ENCODE data around the gene SNTB2.

The SNTB2 gene

DNA sequence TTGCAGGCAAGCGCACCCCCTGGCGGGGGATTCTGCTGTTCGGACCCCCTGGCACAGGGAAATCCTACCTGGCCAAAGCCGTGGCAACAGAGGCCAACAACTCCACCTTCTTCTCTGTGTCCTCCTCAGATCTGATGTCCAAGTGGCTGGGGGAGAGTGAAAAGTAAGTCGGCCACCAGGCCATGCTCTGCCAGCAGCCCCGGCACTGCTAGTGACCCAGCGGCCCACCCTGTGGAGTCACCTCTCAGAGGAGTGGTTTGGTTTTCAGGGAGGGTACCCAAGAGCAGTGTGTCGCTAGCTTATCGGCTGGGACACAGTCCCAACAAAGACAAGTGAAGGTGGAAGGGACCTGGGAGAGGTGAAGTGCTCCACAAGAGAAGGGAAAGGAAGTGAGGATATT is 132.4 kb downstream of the SNTB2 start:
- no peak for DNase-seq (ENCODE audit: low read depth)
- TF ChIP-seq, protein P1, sequence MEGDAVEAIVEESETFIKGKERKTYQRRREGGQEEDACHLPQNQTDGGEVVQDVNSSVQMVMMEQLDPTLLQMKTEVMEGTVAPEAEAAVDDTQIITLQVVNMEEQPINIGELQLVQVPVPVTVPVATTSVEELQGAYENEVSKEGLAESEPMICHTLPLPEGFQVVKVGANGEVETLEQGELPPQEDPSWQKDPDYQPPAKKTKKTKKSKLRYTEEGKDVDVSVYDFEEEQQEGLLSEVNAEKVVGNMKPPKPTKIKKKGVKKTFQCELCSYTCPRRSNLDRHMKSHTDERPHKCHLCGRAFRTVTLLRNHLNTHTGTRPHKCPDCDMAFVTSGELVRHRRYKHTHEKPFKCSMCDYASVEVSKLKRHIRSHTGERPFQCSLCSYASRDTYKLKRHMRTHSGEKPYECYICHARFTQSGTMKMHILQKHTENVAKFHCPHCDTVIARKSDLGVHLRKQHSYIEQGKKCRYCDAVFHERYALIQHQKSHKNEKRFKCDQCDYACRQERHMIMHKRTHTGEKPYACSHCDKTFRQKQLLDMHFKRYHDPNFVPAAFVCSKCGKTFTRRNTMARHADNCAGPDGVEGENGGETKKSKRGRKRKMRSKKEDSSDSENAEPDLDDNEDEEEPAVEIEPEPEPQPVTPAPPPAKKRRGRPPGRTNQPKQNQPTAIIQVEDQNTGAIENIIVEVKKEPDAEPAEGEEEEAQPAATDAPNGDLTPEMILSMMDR (IDR thresholded peaks at IDR 0.05; ENCODE audit: control insufficient read depth, insufficient read depth, low read depth, low read length, missing control alignments): no peak
- H3K4me3 ChIP-seq (ENCODE audit: control insufficient read depth, low read depth, low read length): no peak overlapping the region

DNA sequence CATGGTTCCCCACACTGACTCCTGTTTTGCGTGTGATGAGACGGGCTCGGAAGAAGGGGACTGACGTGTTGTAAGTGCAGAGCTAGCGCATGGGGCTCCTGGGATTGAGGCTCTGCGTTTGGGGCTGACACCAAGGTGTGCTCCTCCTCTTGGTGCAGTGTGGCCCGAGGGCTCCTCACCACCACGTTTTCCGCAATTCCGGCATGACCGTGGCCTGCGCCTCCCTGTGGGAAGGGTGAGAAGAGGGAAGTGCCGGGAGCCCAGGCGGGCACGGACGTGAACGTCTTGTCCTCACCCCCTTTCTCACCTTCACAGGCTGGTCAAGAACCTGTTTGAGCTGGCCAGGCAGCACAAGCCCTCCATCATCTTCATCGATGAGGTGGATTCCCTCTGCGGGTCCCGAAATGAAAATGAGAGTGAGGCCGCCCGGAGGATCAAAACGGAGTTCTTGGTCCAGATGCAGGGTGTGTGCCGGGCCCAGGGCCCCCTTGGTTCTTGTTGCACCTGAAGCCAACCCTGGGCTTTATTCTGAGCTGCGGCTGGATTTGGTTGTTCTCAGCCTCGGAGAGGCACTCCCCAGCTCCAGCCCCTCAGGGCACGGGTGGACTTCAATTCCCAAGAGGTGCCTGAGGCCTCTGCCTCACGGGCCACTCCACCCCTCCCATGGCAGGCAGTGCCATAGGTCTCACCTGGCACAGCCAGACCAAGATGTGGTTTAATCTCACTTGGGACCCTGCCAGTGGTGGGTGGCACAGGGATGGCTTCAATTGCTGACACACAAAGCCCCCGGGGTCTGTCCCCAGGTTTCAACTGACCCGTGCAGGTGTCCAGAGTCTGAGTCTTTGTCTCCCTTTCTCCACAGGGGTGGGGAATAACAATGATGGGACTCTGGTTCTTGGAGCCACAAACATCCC is 133.1 kb downstream of the SNTB2 start:
- no peak for DNase-seq (ENCODE audit: low read depth)
- TF ChIP-seq, protein P1 (IDR thresholded peaks at IDR 0.05; ENCODE audit: control insufficient read depth, insufficient read depth, low read depth, low read length, missing control alignments): no peak
- H3K4me3 ChIP-seq (ENCODE audit: control insufficient read depth, low read depth, low read length): no peak overlapping the region

DNA sequence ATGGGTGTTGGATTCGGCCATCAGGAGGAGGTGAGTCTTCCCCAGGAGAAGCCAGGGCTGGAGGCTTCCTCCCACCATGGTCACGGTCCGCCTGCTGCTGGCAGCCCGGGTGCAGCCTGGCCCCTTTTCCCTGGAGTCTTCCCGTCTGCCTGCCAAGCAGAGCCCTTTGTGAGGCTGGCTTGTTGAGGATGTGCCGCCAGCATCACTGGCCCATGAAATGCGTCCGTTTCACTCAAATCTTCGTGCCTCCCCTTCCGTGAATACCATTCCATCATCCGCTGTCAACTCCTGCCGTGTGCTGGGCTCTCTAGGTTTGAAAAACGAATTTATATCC is 133.7 kb downstream of the SNTB2 start:
- H3K4me3 ChIP-seq (ENCODE audit: control insufficient read depth, low read depth, low read length): no peak overlapping the region
- TF ChIP-seq, protein P1 (IDR thresholded peaks at IDR 0.05; ENCODE audit: control insufficient read depth, insufficient read depth, low read depth, low read length, missing control alignments): no peak

DNA sequence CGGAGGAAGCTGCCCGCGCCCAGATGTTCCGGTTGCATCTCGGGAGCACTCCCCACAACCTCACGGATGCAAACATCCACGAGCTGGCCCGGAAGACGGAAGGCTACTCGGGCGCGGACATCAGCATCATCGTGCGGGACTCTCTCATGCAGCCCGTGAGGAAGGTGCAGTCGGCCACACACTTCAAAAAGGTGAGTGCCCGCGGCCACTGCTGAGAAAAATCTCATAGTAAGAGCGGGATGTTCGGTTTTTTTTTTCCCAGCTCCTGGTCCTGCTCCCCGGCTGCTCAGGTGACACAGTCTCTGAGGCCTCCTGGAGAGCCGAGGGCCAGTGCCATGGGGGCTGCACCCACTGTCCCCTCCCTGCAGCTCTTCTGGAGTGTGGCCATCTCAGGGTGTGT is 134.1 kb downstream of the SNTB2 start:
- no peak overlapping the region for H3K4me3 ChIP-seq (ENCODE audit: control insufficient read depth, low read depth, low read length)
- DNase-seq (ENCODE audit: low read depth): no peak
- TF ChIP-seq, protein P1 (IDR thresholded peaks at IDR 0.05; ENCODE audit: control insufficient read depth, insufficient read depth, low read depth, low read length, missing control alignments): no peak

More for the DNA sequence above, 133.7 kb downstream of the SNTB2 start:
- DNase-seq (ENCODE audit: low read depth): no peak

DNA sequence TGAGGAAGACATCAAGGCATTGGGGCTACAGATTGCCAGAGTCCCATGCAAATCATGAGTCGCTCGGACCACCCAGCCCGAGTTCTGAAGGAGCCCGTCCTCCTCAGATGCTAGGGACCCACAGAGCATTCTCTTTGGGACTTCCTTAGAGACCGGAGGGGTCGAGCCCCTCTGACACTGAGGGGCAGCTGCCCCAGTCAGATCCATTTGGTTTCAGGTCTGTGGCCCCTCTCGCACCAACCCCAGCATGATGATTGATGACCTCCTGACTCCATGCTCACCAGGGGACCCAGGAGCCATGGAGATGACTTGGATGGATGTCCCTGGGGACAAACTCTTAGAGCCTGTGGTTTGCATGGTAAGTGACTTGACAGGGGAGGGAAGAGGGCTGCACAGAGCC is 135.4 kb downstream of the SNTB2 start:
- TF ChIP-seq, protein P1 (IDR thresholded peaks at IDR 0.05; ENCODE audit: control insufficient read depth, insufficient read depth, low read depth, low read length, missing control alignments): no peak
- DNase-seq (ENCODE audit: low read depth): no peak
- no peak overlapping the region for H3K4me3 ChIP-seq (ENCODE audit: control insufficient read depth, low read depth, low read length)

DNA sequence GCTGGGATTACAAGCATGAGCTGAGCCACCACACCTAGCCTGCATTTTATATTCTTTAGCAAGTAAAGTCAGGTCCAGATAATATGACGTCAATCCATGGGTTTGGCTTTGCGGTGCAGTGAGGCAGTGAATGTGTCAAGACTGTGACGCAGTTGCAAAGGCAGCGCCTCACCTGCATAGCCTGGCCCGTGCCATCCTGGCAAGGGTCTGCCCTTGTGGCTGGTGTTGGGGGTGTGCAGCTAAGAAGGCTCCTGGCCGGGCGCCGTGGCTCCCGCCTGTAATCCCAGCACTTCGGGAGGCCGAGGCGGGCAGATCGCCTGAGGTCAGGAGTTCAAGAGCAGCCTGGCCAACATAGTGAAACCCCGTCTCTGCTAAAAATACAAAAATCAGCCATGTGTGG is 136.5 kb downstream of the SNTB2 start:
- no peak overlapping the region for H3K4me3 ChIP-seq (ENCODE audit: control insufficient read depth, low read depth, low read length)
- no peak for DNase-seq (ENCODE audit: low read depth)
- TF ChIP-seq, protein P1 (IDR thresholded peaks at IDR 0.05; ENCODE audit: control insufficient read depth, insufficient read depth, low read depth, low read length, missing control alignments): no peak
